Astrocyte (in vitro differentiated cells and primary cell): Measurements from ENCODE around the gene SND1. TPM values are rescaled to one million over a fixed set of nuclear protein-coding genes. Genes with fewer than 3 reads are reported as not detected.

ENCODE experiments used
- DNase-seq: peaks from one replicate; pipeline ENCODE4 v3.0.0-alpha.2; 2010; ENCODE audit warnings: low read depth
- FAIRE-seq: peaks from 2 replicates; lab custom pipeline; 2011; peaks lifted over from hg19 to GRCh38; lab: Jason Lieb, UNC
- H2AFZ ChIP-seq: 2 replicates; pipeline ENCODE4 v1.6.0; 2012; ENCODE audit warnings: low read depth, low read length, inconsistent platforms
- H3K27ac ChIP-seq: 2 replicates; pipeline ENCODE4 v1.5.1; 2011; ENCODE audit warnings: low read depth, low read length, inconsistent platforms
- H3K27me3 ChIP-seq: 2 replicates; pipeline ENCODE4 v1.6.0; 2011; ENCODE audit warnings: low read length, inconsistent platforms; ENCODE audit not compliant: insufficient read depth
- H3K36me3 ChIP-seq: 2 replicates; pipeline ENCODE4 v1.5.1; 2011; ENCODE audit warnings: low read length, inconsistent platforms; ENCODE audit not compliant: insufficient read depth
- H3K4me1 ChIP-seq: 2 replicates; pipeline ENCODE4 v1.5.1; 2011; ENCODE audit warnings: low read length, inconsistent platforms; ENCODE audit not compliant: insufficient read depth
- H3K4me2 ChIP-seq: 2 replicates; pipeline ENCODE4 v1.6.0; 2012; ENCODE audit warnings: low read length, inconsistent platforms
- H3K4me3 ChIP-seq: 2 replicates; pipeline ENCODE4 v1.5.1; 2011; ENCODE audit warnings: low read depth, mild to moderate bottlenecking, low read length, inconsistent platforms; ENCODE audit not compliant: insufficient read depth
- H3K79me2 ChIP-seq: 2 replicates; pipeline ENCODE4 v1.6.0; 2012; ENCODE audit warnings: mild to moderate bottlenecking, low read length, inconsistent platforms; ENCODE audit not compliant: insufficient read depth
- H3K9ac ChIP-seq: 2 replicates; pipeline ENCODE4 v1.6.0; 2012; ENCODE audit warnings: mild to moderate bottlenecking, low read length, inconsistent platforms
- H3K9me3 ChIP-seq: 2 replicates; pipeline ENCODE4 v1.5.1; 2012; ENCODE audit warnings: low read depth, mild to moderate bottlenecking, low read length, inconsistent platforms; ENCODE audit not compliant: insufficient read depth
- H4K20me1 ChIP-seq: 2 replicates; pipeline ENCODE4 v1.6.0; 2012; ENCODE audit warnings: low read length, inconsistent platforms; ENCODE audit not compliant: insufficient read depth
- H3K27ac Mint-ChIP-seq: one replicate; pipeline ENCODE4 v1.8.0; 2021; ENCODE audit warnings: mild to moderate bottlenecking, mixed read lengths; ENCODE audit not compliant: unreplicated experiment
- H3K27me3 Mint-ChIP-seq: one replicate; pipeline ENCODE4 v1.8.0; 2021; ENCODE audit warnings: low read depth, mixed read lengths; ENCODE audit not compliant: unreplicated experiment
- H3K36me3 Mint-ChIP-seq: one replicate; pipeline ENCODE4 v1.8.0; 2021; ENCODE audit warnings: low read depth, mixed read lengths; ENCODE audit not compliant: unreplicated experiment
- H3K4me1 Mint-ChIP-seq: one replicate; pipeline ENCODE4 v1.8.0; 2021; ENCODE audit warnings: low read depth, mixed read lengths; ENCODE audit not compliant: unreplicated experiment
- H3K4me3 Mint-ChIP-seq: one replicate; pipeline ENCODE4 v1.8.0; 2021; ENCODE audit warnings: mild to moderate bottlenecking, moderate library complexity, mixed read lengths; ENCODE audit not compliant: unreplicated experiment
- H3K9me3 Mint-ChIP-seq: one replicate; pipeline ENCODE4 v1.8.0; 2021; ENCODE audit warnings: mild to moderate bottlenecking, mixed read lengths; ENCODE audit not compliant: unreplicated experiment
- CTCF ChIP-seq: IDR thresholded peaks from 2 replicates; pipeline ENCODE4 v1.5.1; 2011; ENCODE audit warnings: low read depth, mild to moderate bottlenecking, inconsistent platforms, low read length, moderate library complexity; ENCODE audit not compliant: insufficient read depth
- EZH2 ChIP-seq: IDR thresholded peaks from 2 replicates; pipeline ENCODE4 v1.6.1; 2012; ENCODE audit warnings: mild to moderate bottlenecking, low read length, inconsistent platforms; ENCODE audit not compliant: insufficient read depth
- total RNA-seq: library from RNA; stranded (reverse); gene quantifications from 2 replicates; pipeline ENCODE4 v1.2.1, GENCODE V29; 2021

SND1 gene
- total RNA-seq, 1 donor from 2014 or later: 267 TPM

GRCh38 chr7:127710635-127711034 lies 58.6 kb downstream of the SND1 start:
- Mint-ChIP-seq H3K4me3 (no peak overlapping the region), H3K27me3 (no peaks in the 10 kb centered on the region), H3K4me1 (peaks cover 21% of the 10 kb centered on the region), H3K36me3 (peaks cover 35% of the 10 kb centered on the region), H3K9me3 (no peaks in the 10 kb centered on the region), H3K27ac (no peak overlapping the region)
- Histone ChIP-seq H3K27me3 (no peaks in the 10 kb centered on the region), H3K9me3 (peaks cover 6% of the 10 kb centered on the region), H3K4me3 (no peak overlapping the region), H3K36me3 (peaks cover 54% of the 10 kb centered on the region), H3K79me2 (peaks cover 46% of the 10 kb centered on the region), H2AFZ (no peak overlapping the region), H3K27ac (no peak overlapping the region), H3K4me2 (no peak overlapping the region), H4K20me1 (peaks cover 75% of the 10 kb centered on the region), H3K9ac (no peak overlapping the region), H3K4me1 (peaks cover 9% of the 10 kb centered on the region)
- no peak for TF ChIP-seq EZH2
- no peak for TF ChIP-seq CTCF
- DNase-seq (no peak), FAIRE-seq (no peak)

GRCh38 chr7:127711872-127712271 lies 59.9 kb downstream of the SND1 start:
- H2AFZ ChIP-seq: no peak overlapping the region
- Mint-ChIP-seq H3K4me3 (no peak overlapping the region), H3K27ac (no peak overlapping the region), H3K36me3 (peaks cover 35% of the 10 kb centered on the region), H3K9me3 (no peaks in the 10 kb centered on the region), H3K27me3 (no peaks in the 10 kb centered on the region), H3K4me1 (peaks cover 18% of the 10 kb centered on the region)
- peaks cover 6% of the 10 kb centered on the region for H3K9me3 ChIP-seq
- H4K20me1 ChIP-seq: peaks cover 81% of the 10 kb centered on the region
- FAIRE-seq (no peak), DNase-seq (no peak)
- H3K4me1 ChIP-seq: peaks cover 9% of the 10 kb centered on the region
- H3K4me3 ChIP-seq: no peak overlapping the region
- no peak overlapping the region for H3K9ac ChIP-seq
- no peak overlapping the region for H3K4me2 ChIP-seq
- no peaks in the 10 kb centered on the region for H3K27me3 ChIP-seq
- H3K36me3 ChIP-seq: peaks cover 52% of the 10 kb centered on the region
- peaks cover 58% of the 10 kb centered on the region for H3K79me2 ChIP-seq
- H3K27ac ChIP-seq: no peak overlapping the region
- TF ChIP-seq CTCF (no peak), EZH2 (no peak)

GRCh38 chr7:127713006-127713405 lies 61.0 kb downstream of the SND1 start:
- H3K27ac Mint-ChIP-seq: no peak overlapping the region
- H3K4me1 Mint-ChIP-seq: peaks cover 11% of the 10 kb centered on the region
- Histone ChIP-seq H3K79me2 (peaks cover 69% of the 10 kb centered on the region), H3K36me3 (peaks cover 53% of the 10 kb centered on the region), H3K9ac (no peak overlapping the region), H4K20me1 (peaks cover 82% of the 10 kb centered on the region), H3K4me2 (no peak overlapping the region), H2AFZ (no peak overlapping the region), H3K4me3 (no peak overlapping the region), H3K27me3 (no peaks in the 10 kb centered on the region), H3K27ac (no peak overlapping the region), H3K9me3 (peaks cover 6% of the 10 kb centered on the region), H3K4me1 (peaks cover 1% of the 10 kb centered on the region)
- no peak for TF ChIP-seq CTCF
- TF ChIP-seq EZH2: no peak
- DNase-seq: no peak
- no peaks in the 10 kb centered on the region for H3K9me3 Mint-ChIP-seq
- H3K27me3 Mint-ChIP-seq: no peaks in the 10 kb centered on the region
- H3K4me3 Mint-ChIP-seq: no peak overlapping the region
- FAIRE-seq: no peak
- peaks cover 38% of the 10 kb centered on the region for H3K36me3 Mint-ChIP-seq
